ENCODE data around the gene TNIK. TPM values are rescaled to one million over a fixed set of nuclear protein-coding genes. Genes with fewer than 3 reads are reported as not detected.

The TNIK gene
- total and polyA plus RNA-seq, 8 donors, result 2.1 to 40.2 (median 10.1) TPM

- no peaks in the 10 kb centered on the region for H3K4me1 ChIP-seq
- no peaks in the 10 kb centered on the region for H3K9me3 ChIP-seq
- intact Hi-C loops (cut with DNase I; ENCODE audit: low total_unique reads), result no loop called here
- WGBS, 5 donors, result 77 to 90% (median 84%) methylated on average over 1 of the region's 1 CpG
- no peak overlapping the region for H3K4me3 ChIP-seq
- H3K27ac ChIP-seq, result no peak overlapping the region
- peaks cover 0 to 43% (median 25%) of the 10 kb centered on the region in 4 donors for H3K36me3 ChIP-seq
- no peaks in the 10 kb centered on the region for H3K27me3 ChIP-seq
- TF ChIP-seq POLR2AphosphoS5 (IDR thresholded peaks at IDR 0.05), result no peak
- no peak for TF ChIP-seq EP300 (IDR thresholded peaks at IDR 0.05)
- TF ChIP-seq CTCF (IDR thresholded peaks at IDR 0.05), result no peak
- TF ChIP-seq POLR2A (IDR thresholded peaks at IDR 0.05), result no peak
- no peak for DNase-seq
These were observed 360.3 kb downstream of the TNIK start for GRCh38 chr3:171099911-171100310.

GRCh38 chr3:171095063-171095462, 365.1 kb downstream of the TNIK start:
- TF ChIP-seq POLR2AphosphoS5 (IDR thresholded peaks at IDR 0.05) (no peak), CTCF (IDR thresholded peaks at IDR 0.05) (no peak)
- WGBS, 5 donors, result 91 to 100% (median 97%) methylated on average over 1 of the region's 1 CpG

GRCh38 chr3:171094411-171094810, 365.8 kb downstream of the TNIK start:
- no peak overlapping the region for H3K4me3 ChIP-seq
- no peak for DNase-seq
- no peak overlapping the region for H3K27ac ChIP-seq
- 94 to 100% (median 99%) methylated on average over 3 of the region's 3 CpGs for WGBS, 5 donors
- no peaks in the 10 kb centered on the region for H3K27me3 ChIP-seq
- H3K4me1 ChIP-seq, result peaks cover 0 to 12% (median 7%) of the 10 kb centered on the region in 4 donors
- peaks cover 0 to 24% (median 7%) of the 10 kb centered on the region in 4 donors for H3K36me3 ChIP-seq
- H3K9me3 ChIP-seq, result no peaks in the 10 kb centered on the region
- TF ChIP-seq POLR2A (IDR thresholded peaks at IDR 0.05) (no peak), POLR2AphosphoS5 (IDR thresholded peaks at IDR 0.05) (no peak), EP300 (IDR thresholded peaks at IDR 0.05) (no peak), CTCF (IDR thresholded peaks at IDR 0.05) (no peak)
- intact Hi-C loops (cut with DNase I; ENCODE audit: low total_unique reads), result no loop called here

More at GRCh38 chr3:171095063-171095462, 365.1 kb downstream of the TNIK start:
- Histone ChIP-seq H3K27ac (no peak overlapping the region), H3K4me1 (peaks cover 0 to 7% (median under 1%) of the 10 kb centered on the region in 4 donors), H3K4me3 (no peak overlapping the region), H3K9me3 (no peaks in the 10 kb centered on the region), H3K27me3 (no peaks in the 10 kb centered on the region), H3K36me3 (peaks cover 0 to 30% (median 11%) of the 10 kb centered on the region in 4 donors)
- no peak for DNase-seq
- intact Hi-C loops (cut with DNase I; ENCODE audit: low total_unique reads), result no loop called here

GRCh38 chr3:171093462-171093861, 366.7 kb downstream of the TNIK start:
- TF ChIP-seq CTCF (IDR thresholded peaks at IDR 0.05) (no peak), EP300 (IDR thresholded peaks at IDR 0.05) (no peak), POLR2AphosphoS5 (IDR thresholded peaks at IDR 0.05) (no peak), POLR2A (IDR thresholded peaks at IDR 0.05) (no peak)
- peaks cover 0 to 12% (median 8%) of the 10 kb centered on the region in 4 donors for H3K4me1 ChIP-seq
- no peak for DNase-seq
- H3K36me3 ChIP-seq, result peaks cover 0 to 16% (median 1%) of the 10 kb centered on the region in 4 donors
- no peak overlapping the region for H3K27ac ChIP-seq
- H3K9me3 ChIP-seq, result no peaks in the 10 kb centered on the region
- no peaks in the 10 kb centered on the region for H3K27me3 ChIP-seq
- no peak overlapping the region for H3K4me3 ChIP-seq
- intact Hi-C loops (cut with DNase I; ENCODE audit: low total_unique reads), result no loop called here

Measured in stomach (tissue), 9 donors.